ENCODE results near the gene HMX1.

DNA sequence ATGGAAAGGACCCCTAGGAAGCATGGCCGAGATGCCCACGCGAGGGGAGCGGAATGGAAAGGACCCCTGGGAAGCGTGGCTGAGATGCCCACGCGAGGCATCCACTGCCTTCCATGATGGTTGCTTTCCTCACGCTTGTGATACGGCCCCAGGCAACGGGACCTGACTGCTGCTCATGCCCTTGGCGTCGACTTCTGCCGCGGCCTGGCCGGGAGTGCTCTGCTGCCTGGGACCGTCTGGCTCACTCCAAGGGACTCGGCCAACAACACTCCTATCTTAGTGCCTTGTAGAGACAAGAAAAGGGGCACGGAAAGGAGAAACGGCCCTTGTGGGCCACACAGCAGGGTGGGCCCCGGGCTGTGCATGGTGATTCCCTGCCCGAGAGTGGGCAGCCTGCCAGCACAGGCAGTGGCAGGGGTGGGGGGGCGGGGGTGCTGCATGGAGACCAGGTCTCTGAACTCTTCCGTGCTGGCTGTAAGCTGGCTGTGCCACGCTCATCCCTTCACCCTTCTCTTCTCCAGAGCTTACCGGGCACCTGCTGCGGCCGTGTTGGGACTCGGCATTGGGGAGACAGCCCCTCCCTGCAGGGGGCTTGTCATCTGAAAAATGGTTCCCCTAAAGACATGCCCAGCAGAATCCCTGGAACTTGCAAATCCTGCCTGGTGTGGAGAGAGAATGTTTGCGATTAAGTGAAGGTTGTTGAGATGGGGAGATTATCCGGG lies 38.6 kb upstream of the HMX1 start:
- TF ChIP-seq, protein P1, sequence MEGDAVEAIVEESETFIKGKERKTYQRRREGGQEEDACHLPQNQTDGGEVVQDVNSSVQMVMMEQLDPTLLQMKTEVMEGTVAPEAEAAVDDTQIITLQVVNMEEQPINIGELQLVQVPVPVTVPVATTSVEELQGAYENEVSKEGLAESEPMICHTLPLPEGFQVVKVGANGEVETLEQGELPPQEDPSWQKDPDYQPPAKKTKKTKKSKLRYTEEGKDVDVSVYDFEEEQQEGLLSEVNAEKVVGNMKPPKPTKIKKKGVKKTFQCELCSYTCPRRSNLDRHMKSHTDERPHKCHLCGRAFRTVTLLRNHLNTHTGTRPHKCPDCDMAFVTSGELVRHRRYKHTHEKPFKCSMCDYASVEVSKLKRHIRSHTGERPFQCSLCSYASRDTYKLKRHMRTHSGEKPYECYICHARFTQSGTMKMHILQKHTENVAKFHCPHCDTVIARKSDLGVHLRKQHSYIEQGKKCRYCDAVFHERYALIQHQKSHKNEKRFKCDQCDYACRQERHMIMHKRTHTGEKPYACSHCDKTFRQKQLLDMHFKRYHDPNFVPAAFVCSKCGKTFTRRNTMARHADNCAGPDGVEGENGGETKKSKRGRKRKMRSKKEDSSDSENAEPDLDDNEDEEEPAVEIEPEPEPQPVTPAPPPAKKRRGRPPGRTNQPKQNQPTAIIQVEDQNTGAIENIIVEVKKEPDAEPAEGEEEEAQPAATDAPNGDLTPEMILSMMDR (IDR thresholded peaks at IDR 0.05): no peak
- TF ChIP-seq EZH2 (IDR thresholded peaks at IDR 0.05; ENCODE audit: borderline replicate concordance, insufficient read depth, low read depth, low read length, poor library complexity, severe bottlenecking): no peak

Measured in B cell (primary cell).